Kidney (tissue), 22 donors: ENCODE results near the gene TTLL7. TPM values are rescaled to one million over a fixed set of nuclear protein-coding genes. Genes with fewer than 3 reads are reported as not detected.

Source experiments
- DNase-seq, 5 donors: peaks; one replicate each; pipeline ENCODE4 v3.0.0-alpha.2; 2013 to 2020
- FAIRE-seq: peaks from 2 replicates; lab custom pipeline; 2012; peaks lifted over from hg19 to GRCh38; lab: Jason Lieb, UNC
- H3K27ac ChIP-seq, 2 donors: one replicate each; pipeline ENCODE4 v1.7.0; 2013; ENCODE audit warnings: low read depth in 2 of 2, low read length in 2 of 2, inconsistent platforms in 1 of 2
- H3K27me3 ChIP-seq: one replicate; pipeline ENCODE4 v1.7.1; 2013; ENCODE audit warnings: low read length, inconsistent platforms; ENCODE audit not compliant: control insufficient read depth, insufficient read depth
- H3K36me3 ChIP-seq, 3 donors: one replicate each; pipeline versions ENCODE4 v1.7.0 to v1.7.1; 2013; ENCODE audit warnings: low read length in 3 of 3, control low read depth in 1 of 3, inconsistent platforms in 1 of 3; ENCODE audit not compliant: insufficient read depth in 3 of 3, control insufficient read depth in 2 of 3
- H3K4me1 ChIP-seq, 3 donors: one replicate each; pipeline versions ENCODE4 v1.7.0 to v1.7.1; 2013; ENCODE audit warnings: low read length in 3 of 3, inconsistent platforms in 1 of 3, low read depth in 1 of 3; ENCODE audit not compliant: control insufficient read depth in 2 of 3, insufficient read depth in 2 of 3
- H3K4me3 ChIP-seq, 3 donors: one replicate each; pipeline versions ENCODE4 v1.7.0 to v1.8.1; 2013; ENCODE audit warnings: low read length in 3 of 3, control low read depth in 1 of 3, inconsistent platforms in 1 of 3
- H3K9ac ChIP-seq, 3 donors: one replicate each; pipeline versions ENCODE4 v1.7.0 to v1.7.1; 2013; ENCODE audit warnings: low read length in 3 of 3, control low read depth in 1 of 3, inconsistent platforms in 1 of 3
- H3K9me3 ChIP-seq, 3 donors: one replicate each; pipeline versions ENCODE4 v1.7.0 to v1.7.1; 2013; ENCODE audit warnings: low read length in 3 of 3, control low read depth in 1 of 3, inconsistent platforms in 1 of 3; ENCODE audit not compliant: control insufficient read depth in 2 of 3, insufficient read depth in 1 of 3
- CTCF ChIP-seq: IDR thresholded peaks from 3 replicates; pipeline ENCODE4 v1.5.1; 2012; ENCODE audit warnings: mild to moderate bottlenecking, moderate library complexity, borderline replicate concordance; ENCODE audit not compliant: insufficient read depth; ENCODE audit errors: extremely low read depth
- intact Hi-C: fragments of 100-400 bp; cut with DNase I; formaldehyde crosslinking; loops from one replicate; pipeline ENCODE4 v1.11.1; 2022
- long read RNA-seq, 10 donors: library from polyadenylated mRNA in 1 of 10; unstranded in 1 of 10; transcript quantifications; one replicate each; pipeline ENCODE4 v2.0.0 and lab custom pipeline, GENCODE V29; 2021 to 2026
- polyA plus RNA-seq: library from polyadenylated mRNA; stranded (reverse); fragments of 350-450 nt; fragmentation: Illumina TruSeq; extraction: RNeasy Lipid Tissue Mini Kit (QIAGEN cat#74804); gene quantifications from one replicate; pipeline ENCODE4 v1.2.3, GENCODE V29; 2014; ENCODE audit warnings: low read depth, low replicate concordance; ENCODE audit not compliant: insufficient read depth
- total RNA-seq: library from RNA; stranded (reverse); fragmentation: NEBNext Ultra II Directional; extraction: Animal tissue kit (Norgen Biotek cat#: 25700); gene quantifications from one replicate; pipeline ENCODE4 v1.2.1, GENCODE V29; 2021
- donor health status: control.
- donor health status: control.
- donor health status: control.
- donor health status: control.
- donor health status: control.
- donor health status: DM: yes; HTN: yes; CAD: no.
- donor health status: Normal renal cell carcinoma (clear cell type).

The TTLL7 gene
- total RNA-seq, result 7.0 TPM
- 2.3 TPM for polyA plus RNA-seq
- long read RNA-seq, donor 1, partial matches to known transcripts, result 0 of 1 reads
- long read RNA-seq, donor 1, other reads (novel, unspliced or antisense), result 0 of 1 reads
- long read RNA-seq, donor 2, result 0 reads
- long read RNA-seq, donor 3, result 0 reads
- long read RNA-seq, donor 4, result 0 reads
- long read RNA-seq, donor 5, result 0 reads
- long read RNA-seq, donor 6, result 0 reads
- long read RNA-seq, donor 7, full-length matches to known transcripts, result 5 of 9 reads
- long read RNA-seq, donor 7, partial matches to known transcripts, result 0 of 9 reads
- long read RNA-seq, donor 7, other reads (novel, unspliced or antisense), result 4 of 9 reads
- long read RNA-seq, donor 8, result 0 reads
- long read RNA-seq, donor 9, result 0 reads
- long read RNA-seq, donor 10, result 0 reads

GRCh38 chr1:83998498-83999315 lies at the start of gene TTLL7:
Gene TTLL7, minus strand, starts transcription at chr1:83999132. Its CDS starts 46,921 bp downstream, at chr1:83952211.
- Histone ChIP-seq H3K27ac (no peak within 1 kb of the TSS), H3K36me3 (no peaks in the 10 kb centered on the region), H3K27me3 (peaks cover 5% of the 10 kb centered on the region), H3K9ac (no peak within 1 kb of the TSS), H3K9me3 (no peaks in the 10 kb centered on the region), H3K4me1 (no peaks in the 10 kb centered on the region), H3K4me3 (peak within 1 kb of the TSS; percentile 57 to 68 (median 60))
- intact Hi-C loops, result no loop called here
- peak; percentile 87 to 93 (median 89) for DNase-seq
- FAIRE-seq, result no peak
- TF ChIP-seq CTCF, result no peak

GRCh38 chr1:84042461-84042860 lies 43.5 kb upstream of the TTLL7 start:
- Histone ChIP-seq H3K27ac (no peak overlapping the region), H3K4me3 (no peak overlapping the region), H3K27me3 (no peaks in the 10 kb centered on the region), H3K9ac (no peak overlapping the region), H3K9me3 (no peaks in the 10 kb centered on the region), H3K4me1 (no peaks in the 10 kb centered on the region), H3K36me3 (no peaks in the 10 kb centered on the region)
- no peak for DNase-seq
- TF ChIP-seq CTCF, result no peak
- no peak for FAIRE-seq
- intact Hi-C loops, result no loop called here

- no peak for FAIRE-seq
- no peak for TF ChIP-seq CTCF
- no peaks in the 10 kb centered on the region for H3K4me1 ChIP-seq
- no peaks in the 10 kb centered on the region for H3K9me3 ChIP-seq
- no peak overlapping the region for H3K9ac ChIP-seq
- no peaks in the 10 kb centered on the region for H3K36me3 ChIP-seq
- no peak overlapping the region for H3K27ac ChIP-seq
- no peak overlapping the region for H3K4me3 ChIP-seq
- H3K27me3 ChIP-seq, result no peaks in the 10 kb centered on the region
- no peak for DNase-seq
- intact Hi-C loops, result no loop called here
Measured at GRCh38 chr1:84037758-84038611, 39.1 kb upstream of the TTLL7 start.
